Stimulated activated CD8-positive, alpha-beta memory T cell treated with anti-CD3 and anti-CD28 coated beads, Interleukin-12 subunit alpha, Interleukin-12 subunit beta, amount 100 ng/mL, for 4 hours (primary cell): ENCODE results near the gene MCC.

ENCODE experiments used
- DNase-seq: peaks from one replicate; pipeline ENCODE4 v3.0.0-alpha.2; 2020; ENCODE audit warnings: low read depth

MCC gene

GRCh38 chr5:113199122-113199905 lies 288.9 kb downstream of the MCC start:
- DNase-seq = no peak

- DNase-seq = no peak
Measured at GRCh38 chr5:113197456-113198200, 290.6 kb downstream of the MCC start.

- no peak for DNase-seq
Measured at GRCh38 chr5:113195771-113196170, 292.5 kb downstream of the MCC start.

- DNase-seq = no peak
Measured at GRCh38 chr5:113195251-113195650, 293.0 kb downstream of the MCC start.

- DNase-seq = no peak
Measured at GRCh38 chr5:113194591-113194990, 293.7 kb downstream of the MCC start.

GRCh38 chr5:113194125-113194524 lies 294.1 kb downstream of the MCC start:
- DNase-seq = no peak

- DNase-seq = no peak
Measured at GRCh38 chr5:113193311-113193978, 294.8 kb downstream of the MCC start.

- DNase-seq = no peak
Measured at GRCh38 chr5:113192541-113192940, 295.7 kb downstream of the MCC start.

- no peak for DNase-seq
Measured at GRCh38 chr5:113190347-113190746, 297.9 kb downstream of the MCC start.

GRCh38 chr5:113189291-113189690 lies 299.0 kb downstream of the MCC start:
- DNase-seq = no peak

- DNase-seq = no peak
Measured at GRCh38 chr5:113188436-113188835, 299.8 kb downstream of the MCC start.

GRCh38 chr5:113187906-113188305 lies 300.3 kb downstream of the MCC start:
- no peak for DNase-seq

GRCh38 chr5:113186061-113186460 lies 302.2 kb downstream of the MCC start:
- DNase-seq = no peak

GRCh38 chr5:113183694-113184093 lies 304.6 kb downstream of the MCC start:
- no peak for DNase-seq

- DNase-seq = no peak
Measured at GRCh38 chr5:113182658-113183344, 305.5 kb downstream of the MCC start.

GRCh38 chr5:113181853-113182490 lies 306.3 kb downstream of the MCC start:
- no peak for DNase-seq

GRCh38 chr5:113181409-113181808 lies 306.8 kb downstream of the MCC start:
- DNase-seq = no peak

GRCh38 chr5:113179156-113179555 lies 309.1 kb downstream of the MCC start:
- DNase-seq = no peak

GRCh38 chr5:113178073-113178779 lies 310.0 kb downstream of the MCC start:
- DNase-seq = no peak

GRCh38 chr5:113177225-113177624 lies 311.0 kb downstream of the MCC start:
- no peak for DNase-seq

GRCh38 chr5:113176734-113177133 lies 311.5 kb downstream of the MCC start:
- DNase-seq = no peak
